Osteoblast (primary cell): ENCODE measurements around the gene COL23A1. TPM values are rescaled to one million over a fixed set of nuclear protein-coding genes. Genes with fewer than 3 reads are reported as not detected.

Source experiments
- DNase-seq: peaks from one replicate; pipeline ENCODE4 v3.0.0; 2011; ENCODE audit warnings: low spot score, mixed read lengths; ENCODE audit not compliant: insufficient read length; ENCODE audit errors: missing footprints
- H2AFZ ChIP-seq: 2 replicates; pipeline ENCODE4 v1.6.0; 2011; ENCODE audit warnings: mild to moderate bottlenecking, low read length
- H3K27ac ChIP-seq: 2 replicates; pipeline ENCODE4 v1.5.1; 2011; ENCODE audit warnings: mild to moderate bottlenecking, low read depth, low read length, moderate library complexity
- H3K27me3 ChIP-seq: 2 replicates; pipeline ENCODE4 v1.6.0; 2012; ENCODE audit warnings: mild to moderate bottlenecking, control low read depth, inconsistent platforms, low read length, moderate library complexity; ENCODE audit not compliant: insufficient read depth
- H3K36me3 ChIP-seq: 2 replicates; pipeline ENCODE4 v1.5.1; 2011; ENCODE audit warnings: mild to moderate bottlenecking, low read length, control low read depth, moderate library complexity; ENCODE audit not compliant: insufficient read depth
- H3K4me1 ChIP-seq: 2 replicates; pipeline ENCODE4 v1.5.1; 2011; ENCODE audit warnings: mild to moderate bottlenecking, low read length, control low read depth, moderate library complexity; ENCODE audit not compliant: insufficient read depth
- H3K4me2 ChIP-seq: 2 replicates; pipeline ENCODE4 v1.6.0; 2011; ENCODE audit warnings: mild to moderate bottlenecking, low read length; ENCODE audit not compliant: insufficient read depth
- H3K4me3 ChIP-seq: fragments of 200-600 bp; sonication (generic); 3 replicates; pipeline ENCODE4 v1.5.1; 2012; ENCODE audit warnings: mild to moderate bottlenecking, low read length, inconsistent platforms; ENCODE audit not compliant: insufficient read depth
- H3K79me2 ChIP-seq: 2 replicates; pipeline ENCODE4 v1.6.0; 2012; ENCODE audit warnings: mild to moderate bottlenecking, low read length, control low read depth, inconsistent platforms; ENCODE audit not compliant: insufficient read depth
- H3K9me3 ChIP-seq: 2 replicates; pipeline ENCODE4 v1.5.1; 2011; ENCODE audit warnings: low read depth, low read length, control low read depth
- H4K20me1 ChIP-seq: 2 replicates; pipeline ENCODE4 v1.6.0; 2012; ENCODE audit warnings: mild to moderate bottlenecking, low read length, control low read depth; ENCODE audit not compliant: insufficient read depth
- total RNA-seq: library from RNA; depleted of rRNA; stranded (reverse); fragments of >200 nt; gene quantifications from 2 replicates; pipeline ENCODE4 v1.2.3, GENCODE V29; 2012
- TF ChIP-seq, protein P1 (sequence below): IDR thresholded peaks from 2 replicates; pipeline ENCODE4 v1.5.1; 2011; ENCODE audit warnings: mild to moderate bottlenecking, low read depth, low read length, moderate library complexity; ENCODE audit errors: extremely low read depth

COL23A1 gene
- total RNA-seq, 1 donor = under 0.01 TPM

DNA sequence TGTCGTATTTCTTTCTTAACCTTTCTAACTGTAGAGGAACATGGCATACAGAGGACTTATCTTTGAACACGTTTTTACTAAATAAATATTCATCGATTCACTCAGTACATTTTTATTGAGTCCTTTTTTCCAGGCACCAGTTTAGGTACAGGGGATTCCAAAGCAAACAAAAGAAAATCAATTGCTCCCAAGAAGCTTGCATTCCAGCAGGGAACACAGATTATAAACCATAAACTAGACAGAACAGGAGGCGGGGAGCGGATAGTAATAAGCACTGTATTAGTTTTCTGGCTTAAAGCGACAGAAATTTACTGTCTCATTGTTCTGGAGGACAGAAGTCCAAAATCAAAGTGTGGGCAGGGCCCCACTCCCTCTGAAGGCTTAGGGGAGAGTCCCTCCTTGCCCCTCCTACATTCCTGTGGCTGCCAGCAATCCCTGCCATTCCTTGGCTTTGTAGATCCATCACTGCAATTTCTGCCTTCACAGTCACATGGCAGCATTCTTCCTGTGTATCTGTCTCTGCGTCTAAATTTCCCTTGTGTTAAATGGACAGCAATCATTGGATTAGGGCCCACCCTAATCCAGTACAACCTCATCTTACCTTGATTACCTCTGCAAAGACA is 115.5 kb downstream of the COL23A1 start:
- Histone ChIP-seq H3K4me1 (no peaks in the 10 kb centered on the region), H3K9me3 (no peaks in the 10 kb centered on the region), H3K79me2 (no peaks in the 10 kb centered on the region), H2AFZ (no peak overlapping the region), H3K4me2 (no peak overlapping the region), H4K20me1 (no peaks in the 10 kb centered on the region), H3K36me3 (no peaks in the 10 kb centered on the region), H3K27ac (no peak overlapping the region), H3K27me3 (no peaks in the 10 kb centered on the region), H3K4me3 (no peak overlapping the region)
- TF ChIP-seq, protein P1, sequence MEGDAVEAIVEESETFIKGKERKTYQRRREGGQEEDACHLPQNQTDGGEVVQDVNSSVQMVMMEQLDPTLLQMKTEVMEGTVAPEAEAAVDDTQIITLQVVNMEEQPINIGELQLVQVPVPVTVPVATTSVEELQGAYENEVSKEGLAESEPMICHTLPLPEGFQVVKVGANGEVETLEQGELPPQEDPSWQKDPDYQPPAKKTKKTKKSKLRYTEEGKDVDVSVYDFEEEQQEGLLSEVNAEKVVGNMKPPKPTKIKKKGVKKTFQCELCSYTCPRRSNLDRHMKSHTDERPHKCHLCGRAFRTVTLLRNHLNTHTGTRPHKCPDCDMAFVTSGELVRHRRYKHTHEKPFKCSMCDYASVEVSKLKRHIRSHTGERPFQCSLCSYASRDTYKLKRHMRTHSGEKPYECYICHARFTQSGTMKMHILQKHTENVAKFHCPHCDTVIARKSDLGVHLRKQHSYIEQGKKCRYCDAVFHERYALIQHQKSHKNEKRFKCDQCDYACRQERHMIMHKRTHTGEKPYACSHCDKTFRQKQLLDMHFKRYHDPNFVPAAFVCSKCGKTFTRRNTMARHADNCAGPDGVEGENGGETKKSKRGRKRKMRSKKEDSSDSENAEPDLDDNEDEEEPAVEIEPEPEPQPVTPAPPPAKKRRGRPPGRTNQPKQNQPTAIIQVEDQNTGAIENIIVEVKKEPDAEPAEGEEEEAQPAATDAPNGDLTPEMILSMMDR = no peak
- DNase-seq = no peak

DNA sequence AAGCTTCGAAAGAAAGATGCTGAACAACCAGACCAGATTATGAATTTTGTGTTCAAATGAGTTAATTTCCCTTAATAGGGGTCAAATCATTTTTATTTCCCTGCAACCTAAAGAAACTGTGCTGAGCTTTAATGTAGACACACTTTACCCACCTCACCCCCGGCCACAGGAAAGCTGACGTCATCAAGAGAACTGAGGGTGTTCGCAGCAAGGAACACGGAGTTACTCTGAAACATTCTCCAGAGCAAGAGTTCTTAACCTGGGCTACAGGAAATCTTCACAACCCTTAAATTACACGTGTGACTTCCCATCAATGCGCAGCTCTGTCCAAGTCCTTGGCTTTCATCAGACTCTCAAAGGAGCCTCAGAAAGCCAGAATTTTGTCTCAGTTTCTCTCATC is 116.3 kb downstream of the COL23A1 start:
- no peak for DNase-seq
- H4K20me1 ChIP-seq = no peaks in the 10 kb centered on the region
- H3K4me3 ChIP-seq = no peak overlapping the region
- no peak overlapping the region for H3K27ac ChIP-seq
- TF ChIP-seq, protein P1 = no peak
- H3K4me2 ChIP-seq = no peak overlapping the region
- no peaks in the 10 kb centered on the region for H3K79me2 ChIP-seq
- H3K9me3 ChIP-seq = no peaks in the 10 kb centered on the region
- H3K27me3 ChIP-seq = no peaks in the 10 kb centered on the region
- H3K4me1 ChIP-seq = no peaks in the 10 kb centered on the region
- H3K36me3 ChIP-seq = no peaks in the 10 kb centered on the region
- no peak overlapping the region for H2AFZ ChIP-seq

DNA sequence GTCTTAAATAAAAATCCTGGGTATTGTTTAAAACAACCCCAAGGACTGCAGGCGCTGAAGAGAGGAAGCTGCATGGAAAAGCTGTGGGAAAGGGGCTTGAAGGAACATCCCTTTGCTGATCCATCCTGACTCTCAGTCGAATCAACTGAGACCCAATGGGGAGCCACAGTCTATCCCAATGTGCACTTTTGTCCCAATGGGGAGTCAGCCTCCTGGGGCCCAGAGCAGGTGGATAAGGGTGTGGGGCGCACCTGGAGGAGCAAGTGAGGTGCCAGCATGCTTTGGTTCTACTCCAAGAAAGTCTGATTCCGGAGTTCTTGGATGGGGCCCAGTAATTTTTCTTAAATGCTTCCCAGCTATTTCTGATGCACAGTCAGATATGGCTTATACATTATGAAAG is 118.1 kb downstream of the COL23A1 start:
- no peak for DNase-seq
- H3K36me3 ChIP-seq = no peaks in the 10 kb centered on the region
- H3K27me3 ChIP-seq = no peaks in the 10 kb centered on the region
- H3K9me3 ChIP-seq = no peaks in the 10 kb centered on the region
- no peaks in the 10 kb centered on the region for H3K79me2 ChIP-seq
- no peaks in the 10 kb centered on the region for H3K4me1 ChIP-seq
- no peak overlapping the region for H3K27ac ChIP-seq
- H4K20me1 ChIP-seq = no peaks in the 10 kb centered on the region
- TF ChIP-seq, protein P1 = no peak
- H3K4me3 ChIP-seq = no peak overlapping the region
- no peak overlapping the region for H3K4me2 ChIP-seq
- H2AFZ ChIP-seq = no peak overlapping the region

DNA sequence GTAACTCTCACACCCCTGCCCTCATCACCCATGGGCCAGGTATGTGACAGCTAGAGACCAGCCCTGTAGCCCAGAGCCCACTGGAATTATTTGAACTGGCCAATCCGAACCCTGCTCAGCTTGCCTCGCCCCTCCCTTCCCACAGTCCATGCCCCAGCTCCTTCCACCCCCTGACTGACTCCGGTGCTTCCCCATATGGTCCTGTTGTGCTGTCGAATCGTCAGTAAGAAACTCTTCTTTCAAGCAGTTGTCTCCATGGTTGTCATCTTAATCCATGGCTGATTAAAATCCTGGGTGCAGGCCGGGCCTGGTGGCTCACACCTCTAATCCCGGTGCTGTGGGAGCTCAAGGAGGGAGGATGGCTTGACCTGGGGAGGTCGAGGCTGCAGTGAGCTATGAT is 118.5 kb downstream of the COL23A1 start:
- no peaks in the 10 kb centered on the region for H3K27me3 ChIP-seq
- H3K4me1 ChIP-seq = no peaks in the 10 kb centered on the region
- H3K36me3 ChIP-seq = no peaks in the 10 kb centered on the region
- H3K4me2 ChIP-seq = no peak overlapping the region
- no peak overlapping the region for H3K4me3 ChIP-seq
- H4K20me1 ChIP-seq = no peaks in the 10 kb centered on the region
- H3K9me3 ChIP-seq = no peaks in the 10 kb centered on the region
- no peak overlapping the region for H3K27ac ChIP-seq
- no peaks in the 10 kb centered on the region for H3K79me2 ChIP-seq
- no peak overlapping the region for H2AFZ ChIP-seq
- TF ChIP-seq, protein P1 = no peak
- no peak for DNase-seq
